Fibroblast of skin of right biceps (primary cell): Measurements from ENCODE around the gene SLC35G2.
"Not testable (repeated sequence)": the region's sequence is repeated elsewhere in the genome, so short reads cannot be mapped to it uniquely, and the experiment has no call there.

Experiments
- DNase-seq: peaks from one replicate; pipeline ENCODE4 v3.0.0-alpha.2; 2013

The SLC35G2 gene

GRCh38 chr3:136835813-136836510 is 17.0 kb downstream of the SLC35G2 start:
- peak; percentile 26 for DNase-seq

DNA sequence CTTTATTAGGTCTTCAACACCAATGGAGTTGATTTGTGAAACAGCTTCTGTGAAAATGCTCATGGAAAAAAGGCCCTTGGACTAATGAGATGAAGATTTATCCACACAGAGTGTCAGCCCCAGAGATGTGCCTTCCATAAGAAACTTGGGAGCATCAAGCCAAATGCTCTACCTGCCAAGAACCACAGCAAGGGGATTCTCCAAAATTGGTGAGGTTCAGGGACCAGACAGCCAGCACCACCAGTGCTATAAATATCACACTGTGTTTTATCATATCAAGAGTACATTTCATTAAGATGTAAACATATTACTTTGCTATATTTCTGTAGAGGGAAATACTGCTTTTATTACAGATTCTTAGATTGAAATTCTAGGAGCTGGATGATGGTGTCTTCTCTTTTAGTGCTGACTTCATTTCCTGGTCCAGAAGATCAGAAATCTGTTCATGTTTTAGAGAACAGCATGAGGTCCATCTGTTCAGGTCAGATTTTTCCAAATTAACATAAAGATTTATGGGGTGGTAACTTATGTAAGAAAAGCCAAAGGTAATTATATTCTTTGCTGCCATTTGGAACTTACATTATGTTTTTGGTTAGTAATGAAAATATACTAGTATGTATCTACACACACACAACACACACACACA is 17.7 kb downstream of the SLC35G2 start:
- no peak for DNase-seq

DNA sequence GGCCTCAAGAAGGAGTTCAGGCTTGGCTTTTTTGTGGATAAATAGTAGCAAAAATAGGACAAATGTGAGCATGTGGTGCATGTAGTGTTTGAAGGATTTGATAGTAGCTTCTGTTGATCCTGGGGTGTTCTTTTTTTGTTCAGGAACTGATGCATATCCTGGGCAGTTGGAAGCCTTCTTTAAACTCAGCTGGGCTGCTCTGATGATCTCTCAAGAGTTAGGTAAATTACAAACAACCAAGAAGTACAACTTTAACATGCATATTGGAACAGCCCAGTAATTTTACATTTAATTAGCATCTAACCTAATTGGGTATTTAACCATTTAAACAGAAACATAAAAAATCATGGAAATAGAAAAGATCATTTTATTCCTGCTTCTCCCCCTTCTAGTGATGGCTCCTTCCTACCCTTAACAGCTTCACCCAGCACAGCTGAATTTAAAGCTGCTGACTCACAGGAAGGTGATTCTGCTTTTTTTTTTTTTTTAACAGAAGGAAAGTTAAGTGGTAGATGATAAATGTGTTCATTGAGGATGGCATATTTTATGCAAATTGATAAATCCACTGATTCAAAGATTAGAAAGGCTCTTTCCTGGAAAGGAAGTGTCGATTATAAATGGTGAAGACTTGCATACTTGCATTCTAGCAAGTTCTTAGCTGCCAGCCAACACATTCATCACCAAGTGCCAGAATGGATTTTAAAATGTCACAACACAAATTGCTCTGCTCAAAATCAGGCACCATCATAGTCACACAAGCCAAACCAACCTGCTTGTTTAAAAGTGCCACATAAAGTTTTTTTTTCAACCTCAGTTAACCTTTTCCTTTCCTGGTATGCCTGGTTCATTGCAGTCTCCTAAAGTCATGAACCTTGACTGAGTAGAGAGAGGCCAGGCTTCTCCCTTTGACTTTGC is 20.0 kb downstream of the SLC35G2 start:
- DNase-seq = peak; percentile 59

- no peak for DNase-seq
These were observed 20.6 kb downstream of the SLC35G2 start for GRCh38 chr3:136839556-136839931.

GRCh38 chr3:136840252-136840651 is 21.3 kb downstream of the SLC35G2 start:
- peak; percentile 58 for DNase-seq

DNA sequence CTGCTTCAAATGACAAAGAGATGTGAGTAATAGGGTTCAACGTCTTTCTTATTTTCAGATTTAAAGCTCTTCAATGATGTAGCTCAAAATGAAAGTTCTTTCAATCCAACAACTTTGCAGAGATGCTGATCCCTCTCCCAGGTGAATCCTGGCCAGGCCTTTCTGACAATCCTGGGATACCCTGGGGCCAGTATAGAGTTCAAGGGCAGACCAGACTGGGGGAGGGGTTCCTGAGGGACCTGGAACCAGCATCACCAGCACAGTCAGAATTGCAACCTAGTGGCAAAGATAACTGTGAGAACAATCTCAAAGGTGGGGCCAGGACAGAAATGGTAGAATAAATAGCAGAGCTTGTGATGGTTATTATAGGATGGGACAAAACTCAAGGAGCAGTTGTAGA is 23.4 kb downstream of the SLC35G2 start:
- DNase-seq = no peak

- no peak for DNase-seq
These were observed 25.8 kb downstream of the SLC35G2 start for GRCh38 chr3:136844724-136845123.

GRCh38 chr3:136852180-136852579 is 33.3 kb downstream of the SLC35G2 start:
- no peak for DNase-seq

DNA sequence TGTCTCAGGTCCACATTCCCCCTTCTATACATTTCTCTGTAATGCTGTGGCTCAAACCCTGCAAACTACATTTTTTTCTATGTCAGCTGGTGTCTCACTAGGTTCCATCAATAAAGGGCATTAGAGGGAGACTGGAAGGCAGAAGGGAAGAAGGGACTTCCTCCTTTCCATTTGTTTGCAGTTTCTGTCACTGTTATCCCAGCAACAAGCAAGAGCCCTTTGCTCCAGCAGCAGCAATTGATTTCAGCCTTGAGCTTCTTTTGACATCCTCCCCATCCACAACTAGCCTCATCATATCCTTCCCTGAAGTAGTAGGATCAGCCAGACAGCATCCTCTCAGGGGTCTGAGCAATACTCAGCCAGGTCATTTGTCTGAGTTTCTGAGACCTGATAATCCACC is 37.7 kb downstream of the SLC35G2 start:
- no peak for DNase-seq

DNA sequence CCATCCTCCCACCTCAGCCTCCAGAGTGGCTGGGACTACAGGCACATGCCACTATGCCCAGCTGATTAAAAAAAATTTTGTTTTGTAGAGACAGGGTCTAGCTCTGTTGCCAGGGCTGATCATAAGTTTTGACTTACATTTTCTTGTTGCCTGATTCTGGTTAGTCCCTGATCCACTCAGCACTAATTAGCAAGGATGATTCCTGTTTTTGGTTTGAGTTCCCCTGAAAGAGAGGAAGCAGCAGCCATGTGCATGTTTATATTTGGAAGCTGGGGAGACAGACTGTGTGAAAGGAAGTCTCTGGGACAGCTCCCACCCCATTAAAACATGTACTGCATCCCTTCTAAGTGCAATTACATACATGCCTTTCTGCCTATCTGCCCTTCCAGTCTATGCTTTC is 39.5 kb downstream of the SLC35G2 start:
- DNase-seq = no peak

DNA sequence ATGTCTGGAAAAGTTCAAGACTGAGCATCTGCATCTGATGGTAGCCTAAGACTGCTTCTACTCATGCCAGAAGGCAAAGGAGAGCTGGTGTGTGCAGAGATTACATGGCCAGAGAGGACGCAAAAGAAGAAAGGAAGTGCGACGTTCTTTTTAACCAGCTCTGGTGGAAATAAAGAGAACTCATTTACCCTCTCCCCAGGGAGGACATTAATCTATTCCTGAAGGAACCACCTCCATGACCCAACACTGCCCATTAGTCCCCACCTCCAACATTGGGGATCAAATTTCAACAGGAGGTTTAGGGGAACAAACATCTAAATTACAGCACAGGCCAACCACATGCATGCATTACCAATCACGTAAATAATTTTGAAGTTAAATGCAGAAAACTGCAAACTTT is 41.6 kb downstream of the SLC35G2 start:
- DNase-seq = peak; percentile 24

- DNase-seq = peak; percentile 99
These were observed 43.1 kb downstream of the SLC35G2 start, which contains the start of gene NCK1 for GRCh38 chr3:136861890-136862616. NCK1 (plus strand) TSS chr3:136862208; CDS start chr3:136928002, 65,794 bp downstream.

DNA sequence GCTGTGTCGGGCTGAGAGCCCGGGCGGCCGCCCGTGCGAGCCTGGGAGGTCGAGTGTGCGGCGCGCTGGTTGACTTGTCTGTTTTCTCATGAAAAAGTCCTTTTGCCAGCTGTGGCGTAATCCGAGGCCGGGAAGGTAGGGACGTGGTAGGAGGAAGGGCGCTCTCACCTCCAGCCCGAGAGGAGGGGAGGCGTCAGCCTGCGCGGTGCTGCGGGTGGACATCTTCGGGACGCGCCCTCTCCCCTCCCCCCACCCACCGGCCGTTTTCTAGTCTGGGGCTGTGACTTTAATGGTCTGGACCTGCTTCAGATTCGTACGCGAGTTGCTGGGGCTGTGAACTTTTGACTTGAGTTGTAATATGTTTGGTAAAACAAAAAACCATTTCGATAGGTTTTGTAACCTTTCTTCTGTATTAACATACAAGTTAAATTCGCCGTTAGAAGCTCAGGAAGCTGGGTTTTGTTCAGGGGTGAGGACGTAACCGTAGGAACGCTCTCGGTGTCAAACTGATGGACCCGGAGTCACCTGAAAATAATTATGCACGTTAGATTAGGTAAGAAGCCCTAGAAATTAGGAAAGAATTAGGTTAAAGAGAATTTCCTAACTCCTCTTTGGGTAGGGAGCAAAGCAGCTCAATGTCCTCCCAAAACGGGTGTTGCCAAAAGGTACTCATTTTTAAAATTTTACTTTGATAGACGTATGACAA is 43.8 kb downstream of the SLC35G2 start:
- peak; percentile 57 for DNase-seq

DNA sequence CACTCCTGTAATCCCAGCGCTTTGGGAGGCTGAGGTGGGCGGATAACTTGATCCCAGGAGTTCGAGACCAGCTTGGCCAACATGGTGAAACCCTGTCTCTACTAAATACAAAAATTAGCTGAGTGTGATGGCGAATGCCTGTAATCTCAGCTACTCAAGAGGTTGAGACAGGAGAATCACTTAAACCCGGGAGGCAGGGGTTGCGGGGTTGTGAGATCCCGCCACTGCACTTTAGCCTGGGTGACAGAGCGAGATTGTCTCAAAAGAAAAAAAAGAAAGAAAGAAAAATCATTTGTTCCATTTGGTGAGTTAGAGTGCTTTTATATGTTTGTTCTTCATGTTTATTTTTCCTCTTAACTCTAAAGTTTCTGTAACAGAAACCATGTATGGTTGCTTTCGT is 50.4 kb downstream of the SLC35G2 start:
- DNase-seq = no peak

GRCh38 chr3:136872258-136872657 is 53.3 kb downstream of the SLC35G2 start:
- DNase-seq = not testable (repeated sequence)

DNA sequence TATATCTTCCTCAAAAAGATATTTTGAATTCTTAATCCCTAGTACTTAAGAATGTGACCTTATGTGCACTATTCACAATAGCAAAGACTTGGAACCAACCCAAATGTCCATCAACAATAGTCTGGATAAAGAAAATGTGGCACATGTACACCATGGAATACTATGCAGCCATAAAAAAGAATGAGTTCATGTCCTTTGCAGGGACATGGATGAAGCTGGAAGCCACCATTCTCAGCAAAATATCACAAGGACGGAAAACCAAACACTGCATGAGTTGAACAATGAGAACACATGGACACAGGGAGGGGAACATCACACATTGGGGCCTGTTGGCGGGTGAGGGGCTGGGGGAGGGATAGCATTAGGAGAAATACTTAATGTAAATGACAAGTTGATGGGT is 60.6 kb downstream of the SLC35G2 start:
- DNase-seq = not testable (repeated sequence)

- no peak for DNase-seq
These were observed 63.6 kb downstream of the SLC35G2 start for GRCh38 chr3:136882571-136882970.

DNA sequence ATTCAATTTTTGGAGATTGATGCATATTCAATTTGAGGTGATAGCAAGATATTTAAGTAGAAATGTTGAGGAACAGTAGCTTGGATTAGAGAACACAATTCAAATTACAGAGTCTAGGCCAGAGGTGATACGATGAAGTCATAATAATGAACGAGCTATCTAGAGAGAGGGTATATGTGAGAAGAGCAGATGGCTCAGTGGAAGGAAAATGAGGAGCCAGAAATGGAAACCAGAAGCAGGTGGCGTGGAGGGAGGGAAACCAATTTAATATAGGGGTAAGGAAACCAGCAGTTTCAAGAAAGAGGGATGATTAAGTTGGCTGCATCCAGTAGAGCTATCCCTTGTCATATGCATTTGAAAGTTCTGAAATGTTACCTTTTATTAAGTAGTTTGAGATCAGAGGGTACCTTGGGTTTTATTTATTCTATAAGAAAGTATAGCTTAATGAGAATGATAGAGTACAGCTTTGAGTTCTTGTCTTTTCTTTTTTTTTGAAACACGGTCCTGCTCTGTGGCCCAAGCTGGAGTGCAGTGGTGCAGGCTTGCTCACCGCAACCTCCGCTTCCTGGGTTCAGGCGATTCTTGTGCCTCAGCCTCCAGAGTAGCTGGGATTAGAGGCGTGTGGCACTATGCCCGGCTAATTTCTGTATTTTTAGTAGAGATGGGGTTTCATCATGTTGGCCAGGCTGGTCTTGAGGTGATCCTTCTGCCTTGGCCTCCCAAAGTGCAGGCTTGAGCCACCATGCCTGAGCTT is 65.2 kb downstream of the SLC35G2 start:
- DNase-seq = no peak

DNA sequence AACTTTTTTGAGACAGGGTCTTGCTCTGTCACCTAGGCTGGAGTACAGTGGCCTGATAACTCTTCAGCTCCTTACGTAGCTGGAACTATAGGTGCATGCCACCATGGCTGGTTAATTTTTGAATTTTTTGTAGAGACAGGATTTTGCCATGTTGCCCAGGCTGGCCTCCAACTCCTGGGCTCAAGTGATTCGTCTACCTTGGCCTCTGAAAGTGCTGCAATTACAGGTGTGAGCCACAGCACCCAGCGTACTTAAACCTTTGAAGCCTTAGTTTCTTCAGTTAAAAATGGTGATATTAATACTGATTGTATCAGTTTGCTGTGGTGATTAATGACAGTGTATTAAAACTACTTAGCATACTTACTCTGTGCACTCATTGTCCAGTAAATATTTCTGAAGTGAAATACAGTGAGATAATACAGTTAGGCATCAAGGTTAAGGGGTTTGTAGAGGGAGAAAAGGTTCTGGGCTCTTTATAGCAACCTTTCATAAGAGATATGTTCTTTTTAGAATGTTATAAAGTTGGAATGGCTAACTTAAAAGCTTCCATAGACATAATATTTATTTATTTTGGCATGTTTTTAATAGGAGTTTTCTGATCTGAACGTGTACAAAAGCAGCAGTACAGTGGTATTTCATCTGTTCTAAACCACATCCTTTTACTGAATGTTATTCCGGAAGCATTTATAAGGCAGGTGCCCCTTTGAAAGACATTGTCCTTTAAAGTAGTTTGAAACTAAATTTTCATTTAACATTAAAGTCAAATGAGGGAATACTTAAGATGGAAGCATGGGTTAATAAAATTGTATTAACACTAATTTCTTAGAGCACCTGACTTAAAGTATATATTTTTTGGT is 66.7 kb downstream of the SLC35G2 start:
- no peak for DNase-seq

GRCh38 chr3:136889947-136890346 is 71.0 kb downstream of the SLC35G2 start:
- no peak for DNase-seq
